Measurements from ENCODE around the gene LSP1.

Gene LSP1

GRCh38 chr11:1855886-1856265 lies 3.0 kb downstream of the LSP1 start:
- no peak overlapping the region for H3K4me3 ChIP-seq (ENCODE audit: low read depth, low read length)
- no peaks in the 10 kb centered on the region for H3K27me3 ChIP-seq
- H3K9me3 ChIP-seq: no peaks in the 10 kb centered on the region
- no peaks in the 10 kb centered on the region for H3K4me1 ChIP-seq
- TF ChIP-seq, protein P1, sequence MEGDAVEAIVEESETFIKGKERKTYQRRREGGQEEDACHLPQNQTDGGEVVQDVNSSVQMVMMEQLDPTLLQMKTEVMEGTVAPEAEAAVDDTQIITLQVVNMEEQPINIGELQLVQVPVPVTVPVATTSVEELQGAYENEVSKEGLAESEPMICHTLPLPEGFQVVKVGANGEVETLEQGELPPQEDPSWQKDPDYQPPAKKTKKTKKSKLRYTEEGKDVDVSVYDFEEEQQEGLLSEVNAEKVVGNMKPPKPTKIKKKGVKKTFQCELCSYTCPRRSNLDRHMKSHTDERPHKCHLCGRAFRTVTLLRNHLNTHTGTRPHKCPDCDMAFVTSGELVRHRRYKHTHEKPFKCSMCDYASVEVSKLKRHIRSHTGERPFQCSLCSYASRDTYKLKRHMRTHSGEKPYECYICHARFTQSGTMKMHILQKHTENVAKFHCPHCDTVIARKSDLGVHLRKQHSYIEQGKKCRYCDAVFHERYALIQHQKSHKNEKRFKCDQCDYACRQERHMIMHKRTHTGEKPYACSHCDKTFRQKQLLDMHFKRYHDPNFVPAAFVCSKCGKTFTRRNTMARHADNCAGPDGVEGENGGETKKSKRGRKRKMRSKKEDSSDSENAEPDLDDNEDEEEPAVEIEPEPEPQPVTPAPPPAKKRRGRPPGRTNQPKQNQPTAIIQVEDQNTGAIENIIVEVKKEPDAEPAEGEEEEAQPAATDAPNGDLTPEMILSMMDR (IDR thresholded peaks at IDR 0.05; ENCODE audit: low read depth, low read length): no peak
- no peak for DNase-seq
- no peaks in the 10 kb centered on the region for H3K36me3 ChIP-seq

- no peaks in the 10 kb centered on the region for H3K27me3 ChIP-seq
- DNase-seq: no peak
- no peaks in the 10 kb centered on the region for H3K36me3 ChIP-seq
- no peak overlapping the region for H3K4me3 ChIP-seq (ENCODE audit: low read depth, low read length)
- H3K9me3 ChIP-seq: no peaks in the 10 kb centered on the region
- H3K4me1 ChIP-seq: no peaks in the 10 kb centered on the region
- TF ChIP-seq, protein P1 (IDR thresholded peaks at IDR 0.05; ENCODE audit: low read depth, low read length): no peak
Measured at GRCh38 chr11:1856306-1857005, 3.6 kb downstream of the LSP1 start.

DNA sequence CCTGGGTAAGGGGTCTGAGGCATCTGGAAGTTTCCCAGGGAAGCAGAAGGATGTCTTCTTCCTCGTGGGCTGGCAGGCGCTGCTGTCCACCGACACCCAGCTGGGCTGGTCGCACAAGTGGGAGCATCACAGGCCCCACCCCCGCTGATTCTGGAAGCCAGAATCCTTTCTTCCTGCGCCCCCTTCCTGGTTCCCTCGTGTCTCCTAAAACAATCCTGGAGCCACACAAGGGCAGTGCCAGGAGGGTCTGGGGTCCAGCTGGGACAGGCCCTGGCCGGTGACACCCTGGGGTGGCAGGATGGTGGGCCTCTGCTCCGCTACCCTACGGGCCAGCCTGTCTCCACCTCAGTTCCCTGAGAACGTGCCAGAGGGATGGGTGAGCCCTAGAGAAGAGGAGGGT lies 4.2 kb downstream of the LSP1 start:
- no peaks in the 10 kb centered on the region for H3K4me1 ChIP-seq
- no peak for DNase-seq
- TF ChIP-seq, protein P1 (IDR thresholded peaks at IDR 0.05; ENCODE audit: low read depth, low read length): no peak

DNA sequence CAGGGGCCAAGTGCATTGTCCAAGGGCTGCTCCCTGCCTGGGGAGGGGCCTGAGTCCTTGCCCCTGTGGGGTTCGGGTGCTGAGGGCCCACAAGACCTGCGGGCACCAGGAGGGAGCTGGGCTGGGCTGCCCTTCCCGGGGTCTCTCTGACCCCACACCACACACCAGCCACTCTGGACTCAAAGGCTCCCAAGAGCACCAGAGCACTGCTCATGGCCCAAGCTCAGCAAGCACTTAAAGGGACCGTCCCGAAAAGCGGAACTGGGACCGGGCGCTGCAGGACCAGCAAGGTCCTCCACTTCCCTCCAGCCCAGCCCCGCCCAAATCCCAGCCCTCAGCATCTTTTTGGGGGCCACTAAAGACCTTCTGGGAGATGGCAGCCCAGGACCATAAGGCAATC lies 5.3 kb downstream of the LSP1 start:
- Histone ChIP-seq H3K9me3 (no peaks in the 10 kb centered on the region), H3K4me1 (no peaks in the 10 kb centered on the region), H3K27me3 (no peaks in the 10 kb centered on the region), H3K4me3 (ENCODE audit: low read depth, low read length) (no peak overlapping the region), H3K36me3 (no peaks in the 10 kb centered on the region)
- no peak for DNase-seq
- TF ChIP-seq, protein P1 (IDR thresholded peaks at IDR 0.05; ENCODE audit: low read depth, low read length): no peak

More for the DNA sequence above, 4.2 kb downstream of the LSP1 start:
- no peaks in the 10 kb centered on the region for H3K36me3 ChIP-seq
- H3K9me3 ChIP-seq: no peaks in the 10 kb centered on the region
- no peak overlapping the region for H3K4me3 ChIP-seq (ENCODE audit: low read depth, low read length)
- H3K27me3 ChIP-seq: no peaks in the 10 kb centered on the region

- Histone ChIP-seq H3K4me3 (ENCODE audit: low read depth, low read length) (no peak overlapping the region), H3K9me3 (no peaks in the 10 kb centered on the region), H3K36me3 (no peaks in the 10 kb centered on the region), H3K27me3 (no peaks in the 10 kb centered on the region), H3K4me1 (peaks cover 4% of the 10 kb centered on the region)
- no peak for DNase-seq
- TF ChIP-seq, protein P1 (IDR thresholded peaks at IDR 0.05; ENCODE audit: low read depth, low read length): no peak
Measured at GRCh38 chr11:1858576-1858975, 5.7 kb downstream of the LSP1 start.

DNA sequence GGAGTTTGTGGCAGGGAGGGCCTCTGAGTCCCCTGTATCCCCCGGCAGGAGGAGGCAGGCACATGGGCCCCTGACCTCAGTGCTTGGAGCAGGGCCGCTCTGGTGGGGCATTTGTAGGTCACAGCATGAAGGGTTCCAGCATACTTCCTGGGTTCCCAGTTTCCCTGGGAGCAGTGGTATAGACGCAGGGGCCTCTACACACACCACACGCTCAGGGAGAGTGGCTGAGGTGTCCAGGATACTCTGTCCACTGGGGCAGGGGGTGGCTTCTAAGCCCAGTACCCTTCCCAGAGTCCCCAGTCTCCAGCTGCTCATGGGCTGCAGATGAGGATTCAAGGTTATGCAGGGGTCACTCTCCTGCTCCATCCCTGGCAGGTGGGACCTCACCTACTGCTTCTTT lies 6.1 kb downstream of the LSP1 start:
- H3K9me3 ChIP-seq: no peaks in the 10 kb centered on the region
- no peak for DNase-seq
- TF ChIP-seq, protein P1 (IDR thresholded peaks at IDR 0.05; ENCODE audit: low read depth, low read length): no peak
- H3K4me1 ChIP-seq: peaks cover 6% of the 10 kb centered on the region
- no peaks in the 10 kb centered on the region for H3K36me3 ChIP-seq
- H3K27me3 ChIP-seq: no peaks in the 10 kb centered on the region
- H3K4me3 ChIP-seq (ENCODE audit: low read depth, low read length): no peak overlapping the region
